Measurements from ENCODE around the gene HLF. TPM values are rescaled to one million over a fixed set of nuclear protein-coding genes. Genes with fewer than 3 reads are reported as not detected.
A peak's percentile ranks its signal among the peaks of the same experiment; 100 is the strongest.

The HLF gene
- total and polyA plus RNA-seq, 5 donors: 17.0 to 56.6 (median 46.1) TPM

DNA sequence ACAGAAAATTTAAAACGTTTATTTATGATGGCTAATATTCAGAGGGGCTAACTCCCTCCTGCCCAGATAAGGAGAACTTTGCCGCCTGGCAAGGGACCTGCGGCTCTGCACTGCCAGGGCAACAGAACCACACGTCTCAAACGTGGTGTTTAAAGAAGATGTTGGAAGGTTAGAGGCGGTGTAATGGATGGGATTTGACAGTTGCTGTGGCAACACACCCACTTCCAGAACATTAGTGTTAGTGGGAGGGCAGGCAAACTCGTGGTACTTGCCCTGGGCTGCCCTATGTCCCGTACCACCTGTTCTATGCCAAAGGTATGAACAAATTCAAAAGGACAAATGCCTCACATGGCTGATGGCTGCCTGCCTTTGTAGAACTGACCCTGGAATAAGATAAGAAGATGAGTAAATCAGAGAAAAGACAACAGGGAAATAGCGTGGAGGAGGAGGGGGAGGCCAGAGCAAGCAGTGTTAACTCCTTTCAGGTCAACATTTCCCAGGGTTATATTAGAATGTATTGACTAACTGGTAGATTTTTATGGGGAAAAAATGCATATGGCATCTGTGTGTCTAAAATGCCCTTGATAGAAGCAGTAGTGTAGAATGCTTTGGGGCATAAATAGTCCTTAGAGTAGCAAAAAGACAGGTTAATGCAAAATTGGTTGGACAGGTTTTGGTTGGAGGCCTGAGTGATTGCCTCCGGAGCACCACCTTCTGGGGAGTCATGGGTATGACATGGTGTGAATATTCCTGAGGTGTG lies 30.8 kb downstream of the HLF start:
- no peaks in the 10 kb centered on the region for H3K27me3 ChIP-seq (ENCODE audit: control insufficient read depth, insufficient read depth)
- 31% methylated on average over 10 of the region's 10 CpGs for WGBS
- peak in 2 of 3 donors; percentile 49 to 60 for DNase-seq
- no peaks in the 10 kb centered on the region for H3K9me3 ChIP-seq (ENCODE audit: control insufficient read depth, low read length)
- intact Hi-C loops (cut with DNase I): no loop called here
- no peak overlapping the region for H3K4me3 ChIP-seq (ENCODE audit: low read length)
- H3K27ac ChIP-seq (ENCODE audit: low read length): peak overlapping the region; percentile 2
- peak; percentile 86 to 89 for ATAC-seq
- no peaks in the 10 kb centered on the region for H3K4me1 ChIP-seq (ENCODE audit: control insufficient read depth, insufficient read depth, low read length)

DNA sequence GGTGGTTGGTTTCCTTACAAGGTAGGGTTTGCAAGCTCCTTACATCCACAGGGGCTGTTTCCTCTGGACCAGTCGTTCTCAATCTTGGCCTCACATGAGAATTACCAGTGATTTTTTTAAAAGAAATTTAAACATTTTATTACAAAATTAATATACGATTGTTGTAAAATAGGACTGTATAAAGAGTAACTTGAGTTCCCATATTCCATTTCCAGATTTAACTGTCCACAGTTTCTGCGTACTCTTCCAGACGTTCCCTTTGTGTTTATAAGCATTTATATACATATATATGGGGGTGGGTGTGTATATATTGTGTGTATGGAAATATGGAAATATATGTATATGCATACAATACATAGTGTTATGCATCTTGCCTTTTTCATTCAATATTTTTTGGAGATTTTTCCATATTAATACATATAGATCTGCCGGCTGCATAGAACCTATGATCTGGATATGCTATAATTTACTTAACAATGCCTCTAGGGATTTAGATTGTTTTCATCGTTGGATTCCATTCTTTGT lies 31.5 kb downstream of the HLF start:
- ATAC-seq (no peak), DNase-seq (no peak)
- WGBS: 51% methylated on average over 6 of the region's 6 CpGs
- no peak overlapping the region for H3K27ac ChIP-seq (ENCODE audit: low read length)
- no peaks in the 10 kb centered on the region for H3K9me3 ChIP-seq (ENCODE audit: control insufficient read depth, low read length)
- no peaks in the 10 kb centered on the region for H3K27me3 ChIP-seq (ENCODE audit: control insufficient read depth, insufficient read depth)
- no peak overlapping the region for H3K4me3 ChIP-seq (ENCODE audit: low read length)
- no peaks in the 10 kb centered on the region for H3K4me1 ChIP-seq (ENCODE audit: control insufficient read depth, insufficient read depth, low read length)
- intact Hi-C loops (cut with DNase I): no loop called here

DNA sequence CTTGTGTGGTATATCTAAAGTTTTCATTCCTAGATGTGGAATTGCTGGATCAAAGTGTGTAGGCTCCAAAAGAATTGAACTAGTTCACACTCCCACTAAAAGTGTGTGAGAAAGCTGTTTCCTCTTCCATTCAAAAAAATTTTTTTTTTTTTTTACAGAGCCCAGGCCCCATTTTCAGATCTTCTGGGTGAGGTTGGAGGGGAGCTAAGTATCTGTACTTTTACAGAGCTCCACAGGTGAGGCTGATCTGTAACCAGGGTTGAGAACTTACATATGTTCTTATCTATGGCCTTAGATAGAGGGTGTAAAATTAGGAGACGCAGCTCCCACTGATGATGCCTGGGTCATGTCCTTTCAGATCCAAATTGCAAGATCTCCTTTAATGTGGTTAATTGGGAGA lies 31.9 kb downstream of the HLF start:
- 85% methylated on average over 1 of the region's 1 CpG for WGBS
- peaks cover 3% of the 10 kb centered on the region for H3K4me1 ChIP-seq (ENCODE audit: control insufficient read depth, insufficient read depth, low read length)
- intact Hi-C loops (cut with DNase I): no loop called here

DNA sequence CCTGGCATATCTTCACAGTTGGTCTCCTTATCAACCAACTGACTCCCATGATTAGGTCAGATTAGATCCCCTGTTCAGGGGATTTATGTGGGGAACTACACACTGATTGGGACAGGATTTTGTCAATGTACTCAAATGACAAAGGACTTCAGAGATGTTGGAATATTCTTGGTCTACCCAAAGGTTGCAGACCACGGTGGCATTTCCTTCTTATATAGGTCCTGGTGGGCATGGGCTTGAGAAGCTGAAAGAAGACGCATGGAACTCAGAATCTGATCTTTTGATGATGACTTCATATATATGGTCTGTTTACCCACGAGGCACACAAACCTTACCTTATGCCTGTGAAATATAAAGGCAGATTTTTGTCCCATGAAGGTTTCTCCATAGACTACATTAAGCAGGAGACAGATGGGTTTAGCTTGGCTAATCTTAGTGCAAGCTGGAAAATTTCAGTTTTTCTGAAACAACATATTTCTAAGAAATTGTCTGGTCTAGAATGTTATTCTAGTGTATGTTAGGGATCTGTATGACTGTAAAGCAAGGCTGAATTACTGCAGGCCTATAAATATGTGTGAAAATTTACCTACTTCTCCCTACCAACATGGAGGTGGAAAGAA lies 33.5 kb downstream of the HLF start:
- intact Hi-C loops (cut with DNase I): no loop called here
- Histone ChIP-seq H3K4me3 (ENCODE audit: low read length) (no peak overlapping the region), H3K27ac (ENCODE audit: low read length) (no peak overlapping the region), H3K4me1 (ENCODE audit: control insufficient read depth, insufficient read depth, low read length) (peaks cover 10% of the 10 kb centered on the region), H3K27me3 (ENCODE audit: control insufficient read depth, insufficient read depth) (no peaks in the 10 kb centered on the region), H3K9me3 (ENCODE audit: control insufficient read depth, low read length) (no peaks in the 10 kb centered on the region)
- ATAC-seq (no peak), DNase-seq (no peak)
- 86% methylated on average over 3 of the region's 3 CpGs for WGBS

More for the DNA sequence above, 31.9 kb downstream of the HLF start:
- no peak for DNase-seq
- no peak overlapping the region for H3K4me3 ChIP-seq (ENCODE audit: low read length)
- H3K27ac ChIP-seq (ENCODE audit: low read length): no peak overlapping the region
- no peaks in the 10 kb centered on the region for H3K9me3 ChIP-seq (ENCODE audit: control insufficient read depth, low read length)
- ATAC-seq: no peak
- no peaks in the 10 kb centered on the region for H3K27me3 ChIP-seq (ENCODE audit: control insufficient read depth, insufficient read depth)

DNA sequence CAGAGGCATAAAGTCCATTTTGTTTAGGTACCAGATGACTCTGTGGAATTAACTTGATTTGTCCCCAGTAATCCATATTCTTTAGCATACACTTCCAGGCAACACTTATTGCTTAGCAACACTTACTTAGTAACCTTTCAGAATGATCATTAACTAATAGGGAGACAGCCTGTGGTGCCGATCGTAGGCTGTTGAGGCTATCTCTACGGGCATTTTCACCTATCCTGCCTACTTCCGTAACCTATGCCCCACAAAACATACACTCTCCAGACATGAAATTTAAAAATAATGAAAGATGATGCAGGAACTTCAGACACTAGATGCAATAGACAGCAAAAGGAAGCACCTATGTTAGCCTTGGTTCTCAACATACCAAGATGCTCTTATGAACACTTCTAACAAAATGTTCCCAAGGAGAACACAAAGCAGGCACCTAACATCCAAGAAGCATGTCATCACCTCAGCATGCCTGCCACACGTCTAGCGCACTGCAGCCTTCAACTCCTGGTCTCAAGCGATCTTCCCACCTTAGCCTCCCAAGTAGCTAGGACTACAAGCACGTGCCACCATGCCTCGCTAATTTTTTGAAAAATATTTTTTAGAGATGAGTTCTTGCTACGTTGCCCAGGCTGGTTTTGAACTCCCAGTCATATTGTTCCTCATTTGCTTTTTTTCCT lies 34.5 kb downstream of the HLF start:
- no peak overlapping the region for H3K27ac ChIP-seq (ENCODE audit: low read length)
- no peak for ATAC-seq
- peaks cover 10% of the 10 kb centered on the region for H3K4me1 ChIP-seq (ENCODE audit: control insufficient read depth, insufficient read depth, low read length)
- H3K27me3 ChIP-seq (ENCODE audit: control insufficient read depth, insufficient read depth): no peaks in the 10 kb centered on the region
- intact Hi-C loops (cut with DNase I): no loop called here
- WGBS: 92% methylated on average over 10 of the region's 10 CpGs
- H3K4me3 ChIP-seq (ENCODE audit: low read length): no peak overlapping the region
- no peaks in the 10 kb centered on the region for H3K9me3 ChIP-seq (ENCODE audit: control insufficient read depth, low read length)
- no peak for DNase-seq

DNA sequence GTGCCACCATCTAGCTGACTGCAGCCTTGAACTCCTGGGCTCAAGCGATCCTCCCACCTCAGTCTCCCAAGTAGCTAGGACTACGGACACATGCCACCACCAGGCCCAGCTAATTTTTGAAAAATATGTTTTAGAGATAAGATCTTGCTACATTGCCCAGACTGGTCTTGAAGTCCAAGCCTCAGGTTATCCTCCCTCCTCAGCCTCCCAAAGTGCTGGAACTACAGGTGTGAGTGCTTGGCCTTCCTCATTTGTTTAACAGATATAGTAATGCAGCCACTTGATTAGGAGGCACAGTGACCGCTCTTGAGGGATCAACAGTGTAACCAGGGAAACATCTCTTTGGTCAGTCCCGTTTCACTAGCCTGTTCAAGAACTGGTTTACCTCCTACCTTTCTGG lies 35.1 kb downstream of the HLF start:
- no peaks in the 10 kb centered on the region for H3K27me3 ChIP-seq (ENCODE audit: control insufficient read depth, insufficient read depth)
- no peak for DNase-seq
- no peaks in the 10 kb centered on the region for H3K9me3 ChIP-seq (ENCODE audit: control insufficient read depth, low read length)
- ATAC-seq: no peak
- intact Hi-C loops (cut with DNase I): no loop called here
- H3K27ac ChIP-seq (ENCODE audit: low read length): no peak overlapping the region
- WGBS: 92% methylated on average over 4 of the region's 4 CpGs
- H3K4me3 ChIP-seq (ENCODE audit: low read length): no peak overlapping the region
- peaks cover 13% of the 10 kb centered on the region for H3K4me1 ChIP-seq (ENCODE audit: control insufficient read depth, insufficient read depth, low read length)

DNA sequence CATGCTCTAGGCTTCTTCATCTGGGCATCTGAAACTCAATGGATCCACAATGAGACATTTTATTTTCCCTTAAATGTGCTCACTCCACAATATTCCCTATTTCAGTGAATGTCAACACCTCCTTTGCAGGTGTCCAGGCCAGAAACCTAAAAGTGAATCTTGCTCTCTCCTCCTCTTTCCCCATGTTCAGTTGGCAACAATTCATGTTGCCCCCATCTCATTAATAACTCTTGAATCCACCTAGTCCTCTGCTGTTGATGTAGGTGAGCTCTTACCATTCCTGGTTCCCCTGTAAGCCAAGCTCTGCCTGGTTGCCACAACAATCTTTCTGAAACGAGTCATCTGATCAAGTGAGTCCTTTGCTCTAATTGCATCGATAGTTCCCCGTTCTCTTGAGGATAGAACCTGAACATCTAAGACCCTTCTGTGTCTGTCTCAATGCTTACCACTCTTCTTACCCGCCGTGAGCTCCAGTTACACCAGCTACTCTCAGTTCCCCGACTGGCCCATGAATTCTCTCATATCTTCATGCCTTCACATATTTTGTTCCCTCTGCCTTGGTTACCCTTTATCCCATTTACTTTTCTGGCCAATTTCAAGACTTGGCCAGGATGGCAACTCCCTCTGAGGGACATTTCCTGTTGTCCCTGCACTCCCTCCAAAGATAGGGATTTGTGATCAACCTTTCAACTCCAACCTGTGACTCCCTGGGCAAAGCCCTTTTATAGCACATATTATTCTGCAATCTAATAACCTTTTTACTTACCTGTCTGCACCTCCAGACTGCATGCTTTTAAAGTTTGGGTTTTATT lies 35.9 kb downstream of the HLF start:
- no peaks in the 10 kb centered on the region for H3K27me3 ChIP-seq (ENCODE audit: control insufficient read depth, insufficient read depth)
- peaks cover 15% of the 10 kb centered on the region for H3K4me1 ChIP-seq (ENCODE audit: control insufficient read depth, insufficient read depth, low read length)
- H3K4me3 ChIP-seq (ENCODE audit: low read length): no peak overlapping the region
- no peaks in the 10 kb centered on the region for H3K9me3 ChIP-seq (ENCODE audit: control insufficient read depth, low read length)
- intact Hi-C loops (cut with DNase I): no loop called here
- no peak overlapping the region for H3K27ac ChIP-seq (ENCODE audit: low read length)
- ATAC-seq (no peak), DNase-seq (no peak)
- 86% methylated on average over 6 of the region's 6 CpGs for WGBS

DNA sequence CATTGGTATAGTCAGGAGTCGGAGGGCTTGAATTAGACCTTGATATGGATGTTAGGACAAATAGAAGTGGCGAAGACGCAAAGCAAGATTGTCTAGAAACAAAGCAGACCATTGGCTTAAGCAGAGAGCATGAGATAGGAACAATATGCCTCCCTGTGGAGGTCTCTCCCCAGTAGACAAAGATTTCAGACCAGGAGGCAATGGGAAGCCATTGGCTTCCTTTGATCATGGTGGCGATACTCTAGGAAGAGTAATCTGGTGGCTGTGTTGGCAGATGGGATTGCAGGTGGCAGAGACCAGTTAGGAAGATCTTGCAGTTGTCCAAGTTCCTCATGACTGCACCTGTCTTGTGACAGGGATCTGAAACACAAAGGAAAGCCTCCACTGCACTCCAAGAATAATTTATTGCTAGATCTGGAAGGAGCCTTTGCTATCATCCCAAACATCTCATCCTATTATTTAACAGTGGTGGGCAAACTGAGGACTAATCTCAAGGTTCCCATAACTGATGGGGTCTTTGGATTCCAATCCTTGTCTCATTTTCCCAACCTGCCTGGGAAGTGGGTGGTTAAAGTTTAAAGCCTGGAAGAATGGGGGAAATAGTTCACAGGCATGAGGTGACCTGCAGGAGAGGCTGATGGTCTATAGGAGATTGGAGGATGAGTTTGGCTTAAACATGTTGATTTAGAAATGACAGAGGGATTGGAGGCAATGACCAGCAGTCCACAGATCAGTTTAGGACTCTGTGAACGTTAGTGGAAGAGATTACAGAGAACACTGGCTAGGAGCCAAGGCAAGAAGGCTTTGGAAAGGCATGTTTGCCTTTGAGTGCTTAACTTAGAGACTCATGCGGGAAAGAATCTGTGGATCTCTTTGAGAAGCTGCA lies 37.0 kb downstream of the HLF start:
- ATAC-seq: peak; percentile 68
- H3K9me3 ChIP-seq (ENCODE audit: control insufficient read depth, low read length): no peaks in the 10 kb centered on the region
- no peak overlapping the region for H3K27ac ChIP-seq (ENCODE audit: low read length)
- intact Hi-C loops (cut with DNase I): no loop called here
- H3K27me3 ChIP-seq (ENCODE audit: control insufficient read depth, insufficient read depth): no peaks in the 10 kb centered on the region
- peaks cover 15% of the 10 kb centered on the region for H3K4me1 ChIP-seq (ENCODE audit: control insufficient read depth, insufficient read depth, low read length)
- no peak for DNase-seq
- 72% methylated on average over 6 of the region's 6 CpGs for WGBS
- no peak overlapping the region for H3K4me3 ChIP-seq (ENCODE audit: low read length)

DNA sequence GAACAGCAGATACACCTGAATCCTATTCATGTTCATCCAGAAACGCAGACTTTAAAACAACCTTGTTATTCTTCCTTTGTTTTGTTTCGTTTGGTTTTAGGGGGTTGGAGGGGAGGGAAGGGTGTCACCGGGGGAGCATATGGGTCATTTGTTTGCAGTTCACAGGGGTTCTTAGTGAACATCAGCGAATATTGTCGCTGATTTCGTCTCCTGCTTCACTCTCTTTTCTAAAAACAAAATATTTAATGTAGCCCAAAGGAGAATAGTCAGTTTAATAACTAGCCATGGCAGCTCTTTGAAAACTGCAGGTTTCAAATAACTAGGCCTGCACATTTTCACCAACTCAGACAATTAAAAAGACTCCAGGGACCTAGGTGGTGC lies 37.6 kb downstream of the HLF start:
- 66% methylated on average over 6 of the region's 6 CpGs for WGBS
- peaks cover 15% of the 10 kb centered on the region for H3K4me1 ChIP-seq (ENCODE audit: control insufficient read depth, insufficient read depth, low read length)
- no peak overlapping the region for H3K27ac ChIP-seq (ENCODE audit: low read length)
- no peak overlapping the region for H3K4me3 ChIP-seq (ENCODE audit: low read length)
- DNase-seq: no peak
- ATAC-seq: no peak
- no peaks in the 10 kb centered on the region for H3K27me3 ChIP-seq (ENCODE audit: control insufficient read depth, insufficient read depth)
- no peaks in the 10 kb centered on the region for H3K9me3 ChIP-seq (ENCODE audit: control insufficient read depth, low read length)
- intact Hi-C loops (cut with DNase I): no loop called here

DNA sequence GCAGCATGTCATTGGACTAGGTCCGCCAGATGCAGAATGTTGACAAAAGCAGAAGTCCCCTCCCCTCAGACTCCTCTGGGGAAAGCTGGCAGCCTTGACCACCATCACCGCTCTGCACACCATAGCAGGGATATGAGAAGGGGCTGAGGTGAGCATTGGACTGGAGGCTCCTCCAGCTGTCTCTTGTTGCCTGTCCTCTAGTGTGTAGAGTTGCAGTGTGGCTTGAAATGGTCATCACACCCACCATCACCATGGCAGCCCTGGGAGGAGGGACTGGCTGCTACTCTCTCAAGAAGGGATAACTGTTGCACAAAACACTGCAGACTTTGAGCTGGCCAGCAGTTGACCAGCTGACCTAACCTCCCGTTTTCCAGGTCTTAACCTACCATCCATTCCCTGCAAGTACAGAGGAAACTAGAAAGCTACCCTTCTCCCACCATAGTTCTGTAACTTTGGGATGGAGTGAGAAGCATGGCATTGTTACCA lies 38.3 kb downstream of the HLF start:
- DNase-seq: no peak
- H3K9me3 ChIP-seq (ENCODE audit: control insufficient read depth, low read length): no peaks in the 10 kb centered on the region
- ATAC-seq: peak; percentile 12 to 20
- no peaks in the 10 kb centered on the region for H3K27me3 ChIP-seq (ENCODE audit: control insufficient read depth, insufficient read depth)
- H3K4me3 ChIP-seq (ENCODE audit: low read length): no peak overlapping the region
- WGBS: 91% methylated on average over 3 of the region's 3 CpGs
- peaks cover 15% of the 10 kb centered on the region for H3K4me1 ChIP-seq (ENCODE audit: control insufficient read depth, insufficient read depth, low read length)
- intact Hi-C loops (cut with DNase I): no loop called here
- no peak overlapping the region for H3K27ac ChIP-seq (ENCODE audit: low read length)

All from right cardiac atrium (tissue), 5 donors.